Left forelimb (tissue), 1 donor: ENCODE results near the gene CCL3.
"Not testable (repeated sequence)": the region's sequence is repeated elsewhere in the genome, so short reads cannot be mapped to it uniquely, and the experiment has no call there.

Source experiments
- DNase-seq: peaks from one replicate; pipeline ENCODE4 v3.0.0-alpha.2; 2018; ENCODE audit warnings: low spot score

The CCL3 gene

DNA sequence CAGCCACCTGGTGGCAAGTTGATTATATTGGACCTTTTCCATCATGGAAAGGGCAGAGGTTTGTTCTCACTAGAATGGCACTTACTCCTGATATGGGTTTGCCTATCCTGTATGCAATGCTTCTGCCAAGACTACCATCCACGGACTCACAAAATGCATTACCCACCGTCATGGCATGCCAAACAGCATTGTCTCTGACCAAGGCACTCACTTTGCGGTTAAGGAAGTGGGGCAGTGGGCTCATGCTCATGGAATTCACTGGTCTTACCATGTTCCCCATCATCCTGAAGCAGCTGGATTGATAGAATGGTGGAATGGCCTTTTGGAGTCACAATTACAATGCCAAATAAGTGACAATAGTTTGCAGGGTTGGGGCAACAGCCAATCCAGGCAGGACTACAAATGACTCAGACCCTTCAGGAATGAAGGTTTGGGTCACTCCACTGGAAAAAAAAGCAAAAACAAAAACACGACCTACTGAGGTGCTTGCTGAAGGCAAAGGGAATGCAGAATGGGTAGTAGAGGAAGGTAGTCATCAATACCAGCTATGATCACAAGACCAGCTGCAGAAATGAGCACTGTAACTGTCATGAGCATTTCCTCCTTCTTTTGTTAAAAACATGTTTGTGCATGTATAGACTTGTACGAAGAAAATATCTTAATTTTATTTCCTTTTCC, 25.2 kb upstream of the CCL3 start:
- not testable (repeated sequence) for DNase-seq

DNA sequence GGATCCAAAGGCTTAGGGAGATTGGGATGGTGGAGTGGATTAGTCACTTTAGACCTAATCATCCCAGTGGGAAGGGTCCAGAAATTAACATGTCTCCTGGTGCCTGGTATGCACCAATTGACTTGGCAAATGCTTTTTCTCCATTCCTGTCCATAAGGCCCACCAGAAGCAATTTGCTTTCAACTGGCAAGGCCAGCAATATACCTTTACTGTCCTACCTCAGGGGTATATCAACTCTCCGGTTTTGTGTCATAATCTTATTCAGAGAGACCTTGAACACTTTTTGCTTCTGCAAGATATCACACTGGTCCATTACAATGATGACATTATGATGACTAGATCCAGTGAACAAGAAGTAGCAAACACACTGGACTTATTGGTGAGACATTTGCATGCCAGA, 23.2 kb upstream of the CCL3 start:
- not testable (repeated sequence) for DNase-seq

DNA sequence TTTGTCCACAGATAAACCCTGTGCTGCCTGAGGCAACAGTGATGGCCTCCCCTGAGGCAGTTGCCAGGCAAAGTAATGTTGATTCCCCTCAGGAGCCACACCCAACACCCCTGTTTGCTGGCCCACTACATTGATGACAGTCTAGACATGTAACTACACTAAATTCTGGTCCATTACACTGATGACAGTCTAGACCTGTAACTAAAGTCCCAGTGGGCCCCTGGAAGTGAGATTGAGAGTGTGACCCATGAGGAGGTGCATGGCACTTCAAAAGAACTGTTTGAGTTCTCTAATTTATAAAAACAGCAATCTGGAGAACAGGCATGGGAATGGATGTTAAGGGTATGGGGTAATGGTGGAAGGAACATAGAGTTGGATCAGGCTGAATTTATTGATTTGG, 22.6 kb upstream of the CCL3 start:
- DNase-seq, result no peak

DNA sequence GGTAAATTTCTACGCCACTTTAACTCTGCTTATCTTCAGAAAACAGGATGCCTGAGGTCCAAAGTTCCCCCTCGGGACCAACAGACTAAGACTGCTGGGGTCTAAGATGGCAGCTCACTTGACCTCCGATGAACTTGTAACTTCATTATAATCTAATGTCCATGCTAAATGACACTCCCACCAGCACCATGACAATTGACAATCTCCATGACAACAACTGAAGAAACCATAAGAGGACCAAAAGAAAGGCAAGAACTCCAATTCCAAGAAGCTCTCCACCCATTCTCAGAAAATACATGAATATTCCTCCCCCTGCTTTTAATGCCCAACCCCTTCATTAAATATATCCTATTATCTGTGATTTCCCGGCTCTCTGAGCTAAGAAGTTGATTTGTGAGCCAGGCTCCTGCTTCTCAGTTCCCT, 21.1 kb upstream of the CCL3 start:
- DNase-seq, result no peak

DNA sequence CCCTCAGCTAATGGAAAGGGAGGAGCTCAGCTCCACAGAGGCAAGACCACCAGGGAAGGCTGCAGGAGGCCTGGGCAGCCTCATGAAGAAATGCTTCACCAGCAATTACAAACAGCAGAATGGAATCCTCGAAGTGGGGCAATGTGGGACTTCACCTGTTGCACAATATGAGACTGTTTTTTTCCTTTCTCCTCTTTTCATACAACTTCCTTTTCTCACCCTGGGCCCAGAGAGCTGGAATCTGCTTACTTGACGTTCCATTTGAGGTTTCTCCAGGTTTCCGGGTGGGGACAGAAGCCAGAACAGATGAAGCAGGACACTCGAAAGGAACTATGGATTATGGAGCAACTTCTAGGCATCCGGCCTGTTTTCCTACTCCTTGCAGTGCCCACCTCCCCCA, 18.3 kb upstream of the CCL3 start:
- not testable (repeated sequence) for DNase-seq

DNA sequence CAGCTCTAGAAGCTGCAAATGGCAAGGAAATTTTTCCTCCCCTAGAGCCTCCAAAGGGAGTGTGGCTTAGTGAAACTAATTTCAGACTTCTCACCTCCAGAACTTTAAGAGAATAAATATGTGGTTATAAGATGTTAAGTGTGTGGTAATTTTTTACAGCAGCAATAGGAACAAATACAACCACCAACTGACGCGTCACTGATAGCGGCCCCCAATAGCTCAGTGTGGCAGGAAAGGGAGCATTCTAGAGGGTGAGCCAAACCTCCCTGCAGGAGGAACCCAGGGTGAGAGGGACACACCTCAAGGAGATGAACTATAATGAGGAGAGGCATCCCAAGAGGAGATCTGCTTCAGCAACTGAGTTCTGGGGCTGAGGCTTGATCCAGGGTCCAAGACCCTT, 17.7 kb upstream of the CCL3 start:
- no peak for DNase-seq

GRCh38 chr17:36106493-36106835, 16.5 kb upstream of the CCL3 start:
- no peak for DNase-seq

- no peak for DNase-seq
Measured at GRCh38 chr17:36105781-36106492, 16.0 kb upstream of the CCL3 start.

DNA sequence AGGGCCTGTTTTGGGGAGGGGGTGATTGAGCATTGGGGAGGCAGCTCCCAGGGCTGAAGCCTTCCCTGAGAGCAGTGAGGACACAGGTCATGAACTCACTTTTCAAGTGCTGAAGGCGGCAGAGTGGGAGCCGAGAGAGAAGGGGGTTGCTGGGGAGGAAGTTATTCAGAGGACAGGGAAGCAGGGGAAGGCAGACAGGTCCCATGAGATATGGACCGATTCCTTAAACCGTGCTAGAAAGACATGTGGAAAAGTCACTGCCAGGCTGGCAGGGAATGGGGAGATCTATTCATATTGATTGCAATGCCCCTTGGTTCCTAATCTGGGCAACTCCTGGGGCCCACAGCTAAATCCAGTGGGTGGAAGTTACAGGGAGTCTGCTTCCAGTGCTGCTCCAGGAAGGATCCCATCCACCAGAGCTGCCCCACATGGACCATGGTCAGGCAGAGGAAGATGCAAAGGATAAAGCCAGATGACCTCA, 14.8 kb upstream of the CCL3 start:
- no peak for DNase-seq

GRCh38 chr17:36104246-36104645, 14.3 kb upstream of the CCL3 start:
- DNase-seq, result not testable (repeated sequence)

DNA sequence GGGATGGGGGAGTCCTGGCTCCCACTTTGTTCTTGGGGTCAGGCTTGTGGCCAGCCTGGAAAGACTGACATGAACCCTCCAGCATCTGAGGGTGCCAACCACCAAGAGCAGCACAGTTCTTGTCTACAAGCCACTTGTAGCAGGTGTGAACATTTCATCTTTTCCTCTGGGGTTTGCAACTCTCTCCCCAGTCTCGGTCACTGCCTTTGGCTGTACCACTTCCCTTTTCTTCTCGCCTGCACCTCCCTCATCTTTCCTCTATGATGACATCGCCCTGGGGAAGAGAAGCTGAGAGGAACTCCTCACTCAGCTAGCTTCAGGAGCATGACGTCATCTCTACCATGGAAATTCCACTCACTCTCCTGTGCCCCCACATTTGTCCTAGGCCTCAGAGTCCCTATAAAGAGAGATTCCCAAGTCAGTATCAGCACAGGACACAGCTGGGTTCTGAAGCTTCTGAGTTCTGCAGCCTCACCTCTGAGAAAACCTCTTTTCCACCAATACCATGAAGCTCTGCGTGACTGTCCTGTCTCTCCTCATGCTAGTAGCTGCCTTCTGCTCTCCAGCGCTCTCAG, 13.5 kb upstream of the CCL3 start, which contains the start of gene CCL4:
TSS of gene CCL4 (plus strand) at position 427 of the 575 bp plus-strand sequence. CDS start at position 506, 79 bp downstream.
- DNase-seq, result not testable (repeated sequence)

DNA sequence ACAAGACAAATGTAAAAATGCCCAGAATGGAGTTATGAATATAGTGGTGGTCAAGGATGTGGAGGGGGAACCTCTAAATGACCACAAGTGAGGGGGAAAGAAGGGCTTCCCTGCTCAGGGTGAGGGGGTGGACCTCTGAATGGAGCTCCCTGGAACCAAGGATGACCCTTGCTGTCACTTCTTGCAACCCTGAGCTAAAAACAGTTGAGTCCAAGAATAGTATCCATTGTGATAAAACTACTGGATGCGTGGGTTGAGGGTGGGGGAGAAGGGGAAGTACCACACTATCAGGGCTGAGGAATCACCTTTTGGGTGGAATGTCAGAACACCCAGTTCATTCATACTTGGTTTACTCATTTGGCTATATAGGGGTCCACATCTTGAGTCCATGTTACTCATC, 9.1 kb upstream of the CCL3 start:
- DNase-seq, result not testable (repeated sequence)

GRCh38 chr17:36095992-36096391, 6.0 kb upstream of the CCL3 start:
- no peak for DNase-seq

DNA sequence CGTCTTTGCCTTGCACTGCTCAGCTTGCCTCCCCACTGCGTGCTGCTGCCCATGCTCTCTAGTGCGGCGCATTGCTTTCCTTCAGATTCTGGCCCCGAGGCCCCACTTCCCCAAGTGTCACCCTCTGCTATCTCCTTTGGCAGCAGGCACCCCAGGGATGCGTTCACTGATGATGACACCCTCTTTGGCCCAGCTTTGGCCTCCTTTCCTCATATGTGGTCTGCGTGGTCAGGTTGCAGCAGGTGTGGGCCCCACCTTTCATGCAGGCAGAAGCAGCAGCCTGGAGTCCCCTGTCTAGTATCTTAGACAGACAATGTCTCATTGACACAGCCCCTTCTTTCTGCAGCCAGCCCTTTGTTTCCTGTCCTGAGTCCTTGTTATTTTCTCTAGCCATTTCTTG, 4.8 kb upstream of the CCL3 start:
- DNase-seq, result no peak

GRCh38 chr17:36094232-36094631, 4.3 kb upstream of the CCL3 start:
- DNase-seq, result no peak

- DNase-seq, result not testable (repeated sequence)
Measured at GRCh38 chr17:36092715-36093114, 2.8 kb upstream of the CCL3 start.

DNA sequence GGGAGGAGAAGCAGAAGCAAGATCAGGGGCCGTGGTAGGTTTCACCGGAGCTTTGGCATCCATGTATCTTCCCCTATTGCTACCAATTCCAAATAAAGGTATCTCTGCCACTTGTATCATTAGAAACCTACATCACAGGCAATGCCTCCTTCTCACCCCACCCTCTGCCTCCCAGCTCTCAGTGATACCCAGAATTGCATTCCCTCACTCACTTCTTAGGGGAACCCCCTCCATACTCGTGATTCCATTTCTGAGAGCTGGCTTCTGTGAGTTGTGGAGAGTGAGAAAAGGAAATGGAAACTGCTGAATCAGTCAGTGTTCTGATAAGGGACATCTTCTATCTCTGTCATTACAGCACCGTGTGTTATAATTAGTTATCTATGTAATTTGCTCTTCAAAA, 2.3 kb upstream of the CCL3 start:
- DNase-seq, result no peak

DNA sequence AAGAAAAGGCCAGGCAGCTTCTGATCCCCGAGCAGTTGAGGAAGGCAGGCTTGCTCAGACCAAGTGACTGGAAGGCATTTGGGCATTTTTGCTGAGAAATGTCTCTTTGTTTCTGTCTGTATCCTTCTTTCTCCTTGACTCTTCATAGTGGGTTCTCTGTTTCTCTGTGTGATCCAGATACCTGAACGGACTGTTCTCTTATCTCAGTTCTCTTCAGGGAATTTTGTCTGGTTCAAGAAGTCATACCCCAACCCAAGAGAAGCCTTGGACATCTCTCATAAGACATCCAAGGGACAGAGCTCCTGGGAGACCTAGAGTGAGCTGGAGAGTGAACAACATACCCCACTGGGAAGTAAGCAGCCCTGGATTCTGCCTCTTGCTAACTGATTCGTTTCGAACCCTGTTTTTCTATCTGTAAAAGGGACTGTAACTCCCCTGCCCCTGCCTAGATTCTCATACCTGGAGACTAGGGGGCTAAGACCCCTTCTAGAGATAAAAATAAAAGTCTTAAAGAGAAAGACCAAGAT, 541 bp downstream of the CCL3 start:
- DNase-seq, result no peak

DNA sequence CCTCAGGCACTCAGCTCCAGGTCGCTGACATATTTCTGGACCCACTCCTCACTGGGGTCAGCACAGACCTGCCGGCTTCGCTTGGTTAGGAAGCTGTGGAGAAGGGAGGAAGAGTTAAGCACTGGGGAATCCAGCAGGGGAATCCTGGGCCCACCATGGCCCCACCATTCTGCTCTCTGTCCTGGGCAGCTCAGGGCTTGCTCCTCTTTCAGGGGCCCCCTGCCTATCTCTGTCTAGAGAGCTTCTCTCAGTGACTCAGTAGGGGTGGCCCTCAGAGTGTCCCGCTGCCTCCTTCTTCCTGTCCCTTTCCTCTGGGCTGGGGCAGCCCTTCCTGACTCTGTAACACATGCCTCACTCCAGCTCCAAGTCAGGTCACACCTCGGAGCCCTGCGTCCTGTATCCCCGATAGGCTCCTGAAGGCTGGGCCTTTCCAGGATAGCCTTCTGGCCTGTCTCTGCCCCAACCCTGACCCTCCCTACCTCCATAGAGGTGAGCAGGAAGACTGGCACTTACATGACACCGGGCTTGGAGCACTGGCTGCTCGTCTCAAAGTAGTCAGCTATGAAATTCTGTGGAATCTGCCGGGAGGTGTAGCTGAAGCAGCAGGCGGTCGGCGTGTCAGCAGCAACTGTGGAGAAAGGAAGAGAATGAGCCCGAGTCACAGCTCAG, 1.1 kb downstream of the CCL3 start:
- no peak for DNase-seq

- not testable (repeated sequence) for DNase-seq
Measured at GRCh38 chr17:36087897-36088572, 1.9 kb downstream of the CCL3 start.

DNA sequence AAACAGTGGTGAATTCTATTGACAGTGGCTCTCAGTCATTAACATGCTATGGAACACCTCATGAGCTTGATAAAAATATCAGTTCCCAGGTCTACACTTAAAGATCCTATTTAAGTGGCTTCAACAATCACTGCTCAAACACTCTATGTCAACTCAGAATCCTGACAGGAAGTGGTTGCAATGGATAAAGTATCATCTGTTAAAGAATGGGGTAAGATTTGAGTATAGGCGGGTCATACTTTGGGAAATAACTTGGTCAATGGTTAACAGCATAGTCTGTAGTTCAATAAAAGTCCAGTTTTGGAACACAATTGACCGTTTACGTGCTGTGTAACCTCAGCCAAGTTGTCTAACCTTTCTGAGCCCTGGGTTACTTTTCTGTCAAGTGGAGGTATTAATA, 2.5 kb downstream of the CCL3 start:
- DNase-seq, result not testable (repeated sequence)

DNA sequence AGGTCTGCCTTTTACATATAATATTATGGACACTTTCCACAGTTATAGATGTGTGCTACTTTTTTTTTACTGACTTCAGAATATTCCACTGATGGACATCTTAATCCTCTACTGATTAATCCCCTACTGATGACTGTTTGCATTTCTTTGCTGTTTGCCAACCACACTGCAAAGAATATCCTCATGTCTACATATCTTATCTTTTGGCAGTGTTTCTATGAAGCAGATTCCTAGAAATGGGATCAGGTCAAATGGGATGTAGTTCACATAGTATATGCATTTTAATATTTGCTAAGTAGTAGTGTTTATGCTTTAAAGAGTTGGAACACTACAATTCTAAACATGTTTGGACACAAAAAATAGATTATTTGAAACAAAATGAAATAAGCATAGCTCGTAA, 3.2 kb downstream of the CCL3 start:
- no peak for DNase-seq
